Effector CD4-positive, alpha-beta T cell (primary cell): ENCODE measurements around the gene GPR78. TPM values are rescaled to one million over a fixed set of nuclear protein-coding genes. Genes with fewer than 3 reads are reported as not detected.

Experiments
- DNase-seq: peaks from one replicate; pipeline ENCODE4 v3.0.0-alpha.2; 2020
- total RNA-seq: gene quantifications from one replicate; lab custom pipeline; 2026; lab: John Stamatoyannopoulos, UW

The GPR78 gene, protein sequence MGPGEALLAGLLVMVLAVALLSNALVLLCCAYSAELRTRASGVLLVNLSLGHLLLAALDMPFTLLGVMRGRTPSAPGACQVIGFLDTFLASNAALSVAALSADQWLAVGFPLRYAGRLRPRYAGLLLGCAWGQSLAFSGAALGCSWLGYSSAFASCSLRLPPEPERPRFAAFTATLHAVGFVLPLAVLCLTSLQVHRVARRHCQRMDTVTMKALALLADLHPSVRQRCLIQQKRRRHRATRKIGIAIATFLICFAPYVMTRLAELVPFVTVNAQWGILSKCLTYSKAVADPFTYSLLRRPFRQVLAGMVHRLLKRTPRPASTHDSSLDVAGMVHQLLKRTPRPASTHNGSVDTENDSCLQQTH
- not detected for total RNA-seq

DNA sequence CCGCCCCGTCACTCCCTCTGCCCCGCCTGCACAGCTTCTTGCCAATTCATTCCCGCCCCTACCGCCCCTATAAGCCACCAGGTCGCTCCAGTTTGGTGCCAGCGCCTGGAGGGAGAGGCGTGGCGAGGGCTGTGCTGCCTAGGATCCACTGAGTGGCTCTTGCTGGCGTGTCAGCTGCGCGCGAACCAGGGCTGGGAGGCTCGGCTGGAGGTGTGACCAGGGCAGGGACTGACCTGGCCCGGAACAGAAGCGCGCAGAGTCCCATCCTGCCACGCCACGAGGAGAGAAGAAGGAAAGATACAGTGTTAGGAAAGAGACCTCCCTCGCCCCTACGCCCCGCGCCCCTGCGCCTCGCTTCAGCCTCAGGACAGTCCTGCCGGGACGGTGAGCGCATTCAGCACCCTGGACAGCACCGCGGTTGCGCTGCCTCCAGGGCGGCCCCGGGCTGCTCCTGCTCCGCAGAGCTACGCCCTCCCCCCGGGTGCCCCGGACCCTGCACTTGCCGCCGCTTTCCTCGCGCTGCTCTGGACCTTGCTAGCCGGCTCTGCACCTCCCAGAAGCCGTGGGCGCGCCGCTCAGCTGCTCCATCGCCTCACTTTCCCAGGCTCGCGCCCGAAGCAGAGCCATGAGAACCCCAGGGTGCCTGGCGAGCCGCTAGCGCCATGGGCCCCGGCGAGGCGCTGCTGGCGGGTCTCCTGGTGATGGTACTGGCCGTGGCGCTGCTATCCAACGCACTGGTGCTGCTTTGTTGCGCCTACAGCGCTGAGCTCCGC is at the start of gene GPR78:
GPR78 (plus strand) TSS at position 72 of the 773 bp plus-strand sequence; CDS start at position 663, 591 bp downstream.
- DNase-seq, result no peak

DNA sequence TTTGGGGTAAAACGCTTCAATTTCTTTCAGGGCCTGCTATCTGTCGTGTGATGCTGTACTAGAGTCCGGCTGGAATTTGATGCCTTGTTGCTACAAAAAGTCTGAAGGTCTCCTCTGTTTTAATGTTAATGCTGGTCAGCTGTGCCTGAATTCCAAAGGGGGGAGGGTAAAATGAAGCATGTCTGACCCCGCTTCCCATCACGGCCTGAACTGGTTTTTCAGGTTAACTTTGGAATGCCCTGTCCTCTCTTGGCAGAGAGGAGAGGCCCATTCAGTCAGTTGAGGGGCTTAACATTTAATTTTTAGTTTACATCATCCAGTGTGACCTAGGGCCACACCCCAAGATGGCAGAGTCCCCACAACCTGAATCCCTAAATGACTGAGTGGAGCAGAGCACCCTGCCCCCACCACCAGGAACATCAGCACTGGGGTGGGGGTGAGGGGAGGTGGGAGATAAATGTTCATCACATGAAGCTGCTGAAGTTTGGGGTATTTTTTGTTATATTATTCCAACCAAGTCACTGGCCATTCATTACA is 47.9 kb upstream of the GPR78 start:
- no peak for DNase-seq

DNA sequence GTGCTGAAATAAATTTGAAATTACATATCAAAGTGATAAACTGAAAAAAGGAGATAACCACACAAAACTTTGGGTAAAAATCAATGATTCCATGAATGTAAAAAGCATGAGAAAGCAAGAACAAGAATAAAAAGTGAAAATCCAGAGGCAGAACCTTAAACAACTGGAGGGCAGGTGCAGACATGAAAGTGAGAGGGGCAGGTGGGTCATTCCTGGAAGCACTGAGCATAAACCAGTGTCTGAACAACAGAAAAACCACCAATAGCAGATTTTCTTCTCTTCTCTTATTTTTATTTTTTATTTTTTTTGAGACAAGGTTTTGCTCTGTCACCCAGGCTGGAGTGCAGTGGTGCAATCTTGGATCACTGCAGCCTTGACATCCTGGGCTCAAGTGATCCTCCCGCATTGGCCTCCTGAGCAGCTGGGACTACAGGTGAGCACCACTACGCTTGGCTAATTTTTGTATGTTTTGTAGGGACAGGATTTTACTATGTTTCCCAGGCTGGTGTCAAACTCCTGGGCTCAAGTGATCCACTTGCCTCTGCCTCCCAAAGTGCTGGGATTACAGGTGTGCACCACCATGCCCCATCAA is 46.8 kb upstream of the GPR78 start:
- DNase-seq, result no peak

DNA sequence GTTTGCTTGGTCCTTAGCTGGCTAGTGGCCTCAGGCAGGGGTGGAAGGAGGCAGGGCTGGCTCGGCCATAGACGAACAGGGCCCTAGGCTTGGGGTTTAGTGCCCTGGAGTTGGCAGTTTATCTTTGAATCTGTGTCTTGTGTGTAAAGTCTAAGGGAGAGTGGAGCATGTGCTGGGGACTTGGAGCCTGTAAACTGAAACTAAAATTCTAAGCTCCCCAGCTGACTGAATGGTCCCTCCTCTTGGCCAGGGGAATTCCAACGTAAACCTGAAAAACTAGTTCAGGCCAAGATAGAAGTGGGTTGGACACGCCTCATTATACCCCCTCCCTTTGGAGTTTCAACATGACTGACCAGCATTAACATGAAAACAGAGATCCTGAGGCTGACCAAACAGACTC is 46.1 kb upstream of the GPR78 start:
- no peak for DNase-seq

DNA sequence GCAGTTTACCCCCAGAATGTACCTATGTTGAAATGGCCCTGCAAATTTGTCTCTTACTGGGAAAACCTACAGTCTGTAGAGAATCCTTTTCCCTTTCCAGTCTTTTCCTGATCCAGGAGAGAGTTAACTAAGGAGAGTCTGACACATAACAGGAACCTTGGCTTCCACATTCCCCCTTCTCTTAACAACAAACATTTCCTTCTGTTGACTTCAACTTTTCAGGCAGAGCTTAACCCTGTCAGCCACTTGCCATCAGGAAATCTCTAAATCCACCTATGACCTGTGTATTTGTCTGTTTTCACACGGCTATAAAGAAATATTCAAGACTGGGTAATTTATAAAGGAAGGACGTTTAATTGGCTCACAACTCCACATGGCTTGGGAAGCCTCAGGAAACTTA is 45.6 kb upstream of the GPR78 start:
- no peak for DNase-seq

DNA sequence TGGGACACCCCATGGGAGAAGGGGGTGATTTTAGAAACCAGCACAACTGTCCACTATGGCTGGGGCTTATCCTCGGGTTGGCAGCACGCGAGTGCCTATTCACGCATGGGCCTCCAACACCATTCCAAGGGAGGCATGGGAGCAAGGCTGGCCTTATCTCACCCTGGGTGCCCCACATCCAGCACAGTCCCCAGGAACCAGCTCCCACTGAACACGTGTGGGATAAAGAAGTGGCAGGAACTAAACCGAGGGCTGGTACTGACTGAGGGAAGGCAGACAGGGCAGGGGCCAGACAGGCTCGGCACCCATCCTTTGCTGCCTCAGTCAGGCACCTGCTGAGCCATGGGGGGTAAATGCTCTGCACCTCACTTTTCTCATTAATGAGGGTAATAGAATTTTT is 43.7 kb upstream of the GPR78 start:
- DNase-seq, result no peak

DNA sequence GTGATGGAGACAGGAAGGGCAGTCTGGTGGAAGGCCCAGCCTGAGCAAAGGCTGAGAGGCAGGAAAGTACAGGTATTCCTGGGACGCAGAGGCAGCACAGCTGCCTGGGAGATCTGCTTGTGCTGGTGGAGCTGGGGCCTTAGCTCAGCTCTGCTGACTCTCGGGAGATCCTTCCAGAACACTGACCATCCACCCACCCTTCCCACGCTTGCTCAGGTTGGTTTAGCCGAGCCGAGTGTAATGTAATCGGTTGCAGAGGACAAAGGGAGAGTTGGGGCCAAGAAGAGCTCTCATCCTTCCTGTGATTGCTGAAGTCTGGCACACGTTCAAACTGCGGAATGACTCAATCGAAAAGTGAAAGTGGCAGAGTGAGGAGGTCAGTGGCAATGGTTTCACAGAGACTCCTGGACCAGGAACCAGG is 43.1 kb upstream of the GPR78 start:
- DNase-seq, result no peak

DNA sequence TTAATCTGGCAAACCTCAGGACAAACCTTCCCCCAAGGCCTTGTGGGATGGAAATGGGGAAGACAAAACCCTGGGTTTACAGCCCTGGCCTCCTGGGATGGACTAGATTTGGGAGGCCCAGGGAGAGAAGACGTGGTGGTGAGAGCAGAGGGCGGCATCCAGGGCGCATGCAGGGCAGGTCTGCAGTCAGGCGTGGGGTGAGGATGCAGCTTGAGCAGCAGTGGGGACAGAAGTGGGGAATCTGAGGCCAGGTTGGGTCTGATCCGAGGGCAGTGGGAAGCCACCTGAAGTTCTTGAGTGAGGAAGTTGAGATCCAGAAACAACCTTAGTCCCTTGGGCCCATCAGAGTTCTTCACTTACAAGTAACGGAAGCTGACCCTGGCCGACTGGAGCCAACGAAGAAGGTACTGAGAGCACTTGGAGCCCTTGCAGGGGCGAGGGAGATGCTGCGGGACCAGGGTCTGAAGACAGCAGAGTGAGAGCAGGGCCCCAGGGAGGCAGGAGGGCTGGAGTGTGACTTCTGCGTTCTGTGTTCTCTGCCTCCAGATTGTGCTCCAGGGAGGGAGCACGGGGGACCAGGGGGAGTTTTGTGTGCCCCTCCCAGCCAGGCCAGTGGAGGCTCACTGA is 42.0 kb upstream of the GPR78 start:
- no peak for DNase-seq

DNA sequence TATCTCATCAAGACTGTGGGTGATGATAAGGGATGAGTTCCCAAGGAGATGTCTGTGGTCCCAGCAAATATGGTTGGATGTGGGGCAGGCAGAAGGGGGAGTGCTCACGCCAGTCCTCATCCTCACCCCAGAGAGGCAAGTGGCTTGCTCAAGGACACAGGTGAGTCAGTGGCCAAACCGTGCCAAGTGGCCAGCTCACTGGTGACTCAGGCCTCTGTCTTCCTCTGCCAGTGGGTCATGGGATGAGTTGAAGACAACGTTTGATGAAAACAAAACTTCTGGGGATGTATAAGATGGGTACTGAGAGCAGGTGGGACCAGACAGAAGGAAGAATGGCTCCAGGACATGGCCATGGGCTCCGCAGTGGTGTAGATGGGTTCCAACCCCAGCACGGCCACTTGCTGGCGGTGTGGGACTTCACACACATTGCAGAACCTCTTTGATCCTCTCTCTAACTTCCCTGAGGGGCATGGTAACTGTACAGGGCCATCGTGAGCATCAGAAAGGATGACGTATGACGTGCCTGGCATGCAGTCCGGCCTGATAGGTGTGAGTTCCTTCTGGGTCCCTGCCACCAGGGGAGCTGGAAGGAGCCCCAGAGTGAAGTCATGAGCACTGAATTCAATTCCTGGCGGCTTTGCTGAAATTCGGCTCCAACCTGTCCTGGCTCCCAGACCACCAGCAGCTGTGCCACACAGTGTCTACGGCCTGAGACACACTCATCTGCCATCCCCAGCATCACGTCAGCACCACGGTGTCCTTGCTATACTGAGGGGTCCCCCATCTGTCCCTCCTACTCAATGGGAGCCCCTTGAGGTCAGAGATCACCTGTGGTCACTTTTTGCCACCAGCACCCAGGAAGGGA is 41.3 kb upstream of the GPR78 start:
- no peak for DNase-seq

DNA sequence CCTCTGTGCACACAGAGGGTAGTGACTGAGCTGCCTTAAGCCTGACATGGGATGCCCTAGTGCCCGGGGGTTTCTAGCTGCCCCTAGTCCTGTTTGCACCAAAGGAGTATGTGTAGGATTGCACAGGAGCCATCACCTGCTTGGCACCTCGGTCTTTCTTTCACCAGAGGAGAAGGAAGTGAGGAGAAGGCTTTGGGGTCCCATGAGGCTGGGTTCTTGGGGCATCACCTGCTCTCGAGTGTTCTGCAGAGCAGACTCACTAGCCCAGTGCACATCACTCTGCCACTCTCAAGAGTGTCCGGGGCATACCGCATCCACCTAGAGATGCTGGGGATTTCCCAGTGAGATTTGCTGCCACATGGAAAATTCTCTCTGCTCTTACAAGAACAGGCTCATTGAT is 40.5 kb upstream of the GPR78 start:
- DNase-seq, result no peak

DNA sequence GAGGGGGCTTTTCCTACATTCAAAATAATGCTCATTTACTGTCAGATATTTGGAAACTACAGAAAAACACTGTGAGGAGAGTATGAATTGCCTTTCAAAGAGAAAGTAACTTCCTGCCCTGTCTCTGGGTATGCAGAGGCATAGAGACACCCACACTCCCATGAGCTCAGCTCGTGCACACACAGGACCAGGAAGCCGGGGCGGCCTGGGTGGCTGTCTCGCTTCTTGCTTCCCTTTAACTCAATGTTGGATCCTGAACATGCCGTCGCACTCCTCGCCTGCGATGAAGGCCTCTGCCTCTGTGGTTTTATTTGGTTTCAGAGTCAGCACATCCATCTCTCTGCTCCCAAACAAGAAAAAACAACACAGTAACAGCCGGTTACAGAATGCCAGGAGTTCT is 40.1 kb upstream of the GPR78 start:
- no peak for DNase-seq

DNA sequence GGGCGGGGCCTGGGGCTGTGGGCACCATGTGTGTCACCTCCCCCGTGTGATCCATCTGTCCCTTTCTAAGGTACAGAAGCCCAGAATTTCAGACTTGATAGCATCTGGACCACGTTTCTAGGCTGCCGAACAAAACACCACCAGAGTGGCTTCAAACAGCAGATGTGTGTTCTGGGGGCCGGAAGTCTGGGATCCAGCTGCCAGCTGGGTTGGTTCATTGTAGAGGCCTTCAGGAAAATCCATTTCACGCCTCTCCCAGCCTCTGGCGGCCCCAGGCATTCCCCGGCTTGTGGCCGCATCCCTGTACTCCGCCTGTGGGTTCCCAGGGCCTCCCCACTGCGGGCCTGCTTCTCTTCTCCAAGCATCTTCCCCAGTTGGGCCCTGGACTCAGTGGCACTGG is 39.6 kb upstream of the GPR78 start:
- DNase-seq, result no peak

DNA sequence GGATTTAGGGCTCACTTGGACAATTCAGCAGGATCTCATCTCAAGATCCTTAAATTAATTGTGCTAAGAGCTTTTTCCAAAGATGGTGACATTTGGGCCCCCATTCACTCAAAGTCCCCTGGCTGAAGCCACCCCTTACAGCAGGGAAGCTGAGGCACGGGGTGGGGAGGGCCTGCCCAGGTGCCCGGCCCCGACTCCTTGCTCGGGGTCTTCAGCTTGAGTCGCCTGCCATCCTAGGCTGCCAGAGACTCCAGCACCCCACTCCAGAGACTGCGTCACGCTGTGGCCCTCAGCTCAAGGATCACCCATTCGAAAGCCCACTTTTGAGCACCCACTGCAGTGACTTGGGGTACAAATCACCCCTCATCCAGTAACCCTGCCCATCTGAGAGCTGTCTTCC is 39.2 kb upstream of the GPR78 start:
- no peak for DNase-seq

DNA sequence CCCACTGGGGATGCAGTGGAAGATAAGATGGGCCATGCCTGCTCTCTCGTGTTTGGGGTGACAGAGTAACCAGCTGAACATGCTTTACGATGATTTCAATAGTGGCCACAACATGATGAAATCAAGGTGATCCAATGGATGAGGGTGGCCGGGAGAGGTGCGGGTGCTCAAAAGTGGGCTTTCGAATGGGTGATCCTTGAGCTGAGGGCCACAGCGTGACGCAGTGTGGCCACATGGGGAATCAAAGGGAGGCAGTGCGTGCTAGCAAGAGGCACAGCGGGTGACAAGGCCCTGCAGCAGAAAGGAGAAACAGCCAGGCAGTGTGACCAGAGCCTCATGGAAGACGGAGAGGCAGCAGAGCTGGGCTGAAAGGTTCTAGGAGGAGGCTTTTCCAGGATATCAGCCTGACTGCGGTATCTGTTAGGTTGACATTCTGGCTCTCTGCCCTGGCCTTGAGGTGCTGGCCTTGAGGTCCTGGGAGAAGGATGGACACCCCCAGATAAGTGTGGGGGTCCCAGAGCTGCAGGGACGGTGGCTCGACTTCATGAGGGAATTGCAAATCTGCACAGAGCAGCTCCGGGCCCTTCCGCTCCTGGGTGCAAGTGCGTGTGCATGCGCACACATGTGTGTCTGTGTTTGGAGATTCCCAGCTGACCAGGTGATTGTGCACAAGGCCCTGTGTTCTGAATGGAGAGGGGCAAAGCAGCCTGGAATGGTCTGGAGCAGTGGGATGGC is 38.0 kb upstream of the GPR78 start:
- DNase-seq, result no peak

DNA sequence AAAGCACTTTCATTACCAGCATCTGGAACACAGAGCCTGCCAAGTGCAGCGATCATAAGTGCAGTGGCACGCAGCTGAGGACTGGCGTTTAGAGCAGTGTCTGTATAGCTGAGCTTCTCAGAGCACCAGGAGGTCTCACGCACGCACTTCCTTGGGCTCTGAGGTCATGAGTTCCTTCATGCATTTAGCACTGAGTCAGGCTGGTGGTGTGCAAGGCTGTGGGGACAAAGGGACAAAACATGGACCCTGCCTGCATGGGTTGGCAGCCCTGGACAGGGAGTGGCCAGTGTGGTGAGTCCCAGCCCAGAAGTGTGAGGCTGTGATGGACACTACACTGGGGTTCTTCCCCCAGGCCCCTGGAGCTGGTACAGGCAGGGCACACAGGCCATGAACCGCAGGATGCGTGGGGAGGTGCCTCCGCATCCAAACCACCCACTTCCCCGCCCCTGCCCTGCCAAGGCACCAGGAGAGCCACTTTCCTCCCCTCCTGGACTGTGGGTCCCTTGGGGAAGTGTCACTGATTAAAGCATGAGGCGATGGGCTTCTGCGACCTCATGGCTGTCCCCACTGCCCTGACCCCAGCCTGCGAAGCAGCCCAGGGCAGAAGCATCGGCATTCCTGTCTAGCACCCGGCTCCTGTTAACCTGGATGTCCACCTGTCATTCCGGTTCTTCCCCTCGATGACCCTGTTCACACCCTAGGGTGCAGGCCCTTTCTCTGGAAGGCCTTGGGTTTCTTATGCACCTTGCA is 37.2 kb upstream of the GPR78 start:
- DNase-seq, result no peak

DNA sequence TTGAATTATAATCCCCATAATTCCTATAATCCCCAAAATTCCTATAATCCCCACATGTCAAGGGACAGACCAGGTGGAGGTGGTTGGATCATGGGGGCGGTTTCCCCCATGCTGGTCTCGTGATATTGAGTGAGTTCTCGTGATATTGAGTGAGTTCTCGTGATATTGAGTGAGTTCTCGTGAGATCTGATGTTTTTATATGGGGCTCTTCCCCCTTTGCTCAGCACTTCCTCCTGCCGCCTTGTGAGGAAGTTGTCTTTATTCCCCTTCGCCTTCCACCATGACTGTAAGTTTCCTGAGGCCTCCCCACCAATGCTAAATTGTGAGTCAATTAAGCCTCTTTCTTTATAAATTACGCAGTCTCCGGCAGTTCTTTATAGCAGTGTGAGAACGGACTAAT is 36.6 kb upstream of the GPR78 start:
- DNase-seq, result no peak

DNA sequence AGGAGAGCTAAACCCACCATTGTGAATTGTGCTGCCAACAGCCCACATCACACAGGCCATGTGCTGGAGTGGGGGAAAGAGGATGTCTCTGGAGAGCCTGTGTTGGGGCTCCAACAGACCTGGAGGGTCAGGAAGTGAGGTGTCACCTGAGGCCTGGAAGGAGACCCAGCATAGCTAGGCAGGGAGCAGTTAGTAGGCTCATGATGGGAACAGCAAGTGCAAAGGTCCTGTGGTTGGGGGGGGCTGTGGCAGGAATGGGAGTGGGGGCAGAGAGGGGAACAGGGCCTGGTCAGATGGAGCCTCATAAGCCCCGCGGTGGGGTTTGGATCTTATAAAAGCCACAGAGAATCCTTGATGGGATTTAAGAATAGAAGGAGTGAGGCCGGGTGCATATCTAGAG is 35.9 kb upstream of the GPR78 start:
- DNase-seq, result no peak

DNA sequence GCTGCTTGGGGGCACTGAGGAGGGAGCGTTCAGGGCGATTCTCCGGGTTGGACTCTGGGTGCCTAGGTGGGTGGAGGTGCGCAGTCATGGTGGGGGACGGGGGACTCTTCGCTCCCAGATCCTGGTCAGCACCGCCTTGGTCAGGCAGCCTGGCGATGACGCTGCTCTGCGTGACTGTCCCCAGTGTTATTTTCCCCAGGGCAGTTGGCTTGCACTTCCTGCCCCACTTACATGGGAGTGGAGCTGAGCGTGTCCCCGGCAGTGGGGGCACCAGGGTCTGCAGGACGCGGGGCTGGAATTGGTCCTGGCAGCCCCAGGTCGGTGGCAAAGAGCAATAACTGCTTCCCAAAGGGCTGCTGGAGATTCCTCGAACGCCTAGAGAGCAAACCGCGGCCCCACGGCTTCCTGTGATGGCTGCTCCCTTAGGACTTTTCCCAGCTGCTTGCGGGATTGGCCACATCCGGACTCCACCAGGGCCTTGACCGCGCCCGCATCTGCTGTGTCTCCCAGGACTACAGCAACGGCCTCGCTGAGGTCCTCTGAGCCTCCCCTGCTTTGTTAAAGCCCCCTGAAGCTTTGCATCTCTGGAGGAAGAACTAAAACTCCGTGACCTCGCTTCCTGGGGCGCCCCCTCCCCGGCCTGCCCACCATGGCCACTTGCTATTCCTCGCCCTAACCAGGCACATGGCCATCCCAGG is 35.3 kb upstream of the GPR78 start:
- no peak for DNase-seq

DNA sequence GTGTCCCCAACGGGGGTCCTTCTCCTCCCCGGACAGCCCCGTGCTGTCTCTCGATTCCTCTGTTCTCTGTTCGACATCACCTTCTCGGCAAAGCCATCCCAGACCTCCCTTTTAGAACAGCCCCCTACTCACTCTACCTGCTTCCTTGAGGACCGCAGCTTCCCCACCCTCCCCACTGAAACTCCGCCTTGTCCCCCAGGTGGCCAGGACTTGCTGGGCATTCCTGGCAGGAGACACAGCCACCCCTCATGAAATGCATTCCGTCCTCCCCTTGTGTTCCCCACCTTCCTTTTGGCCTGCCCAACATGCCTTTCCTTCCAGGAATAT is 34.8 kb upstream of the GPR78 start:
- DNase-seq, result no peak

DNA sequence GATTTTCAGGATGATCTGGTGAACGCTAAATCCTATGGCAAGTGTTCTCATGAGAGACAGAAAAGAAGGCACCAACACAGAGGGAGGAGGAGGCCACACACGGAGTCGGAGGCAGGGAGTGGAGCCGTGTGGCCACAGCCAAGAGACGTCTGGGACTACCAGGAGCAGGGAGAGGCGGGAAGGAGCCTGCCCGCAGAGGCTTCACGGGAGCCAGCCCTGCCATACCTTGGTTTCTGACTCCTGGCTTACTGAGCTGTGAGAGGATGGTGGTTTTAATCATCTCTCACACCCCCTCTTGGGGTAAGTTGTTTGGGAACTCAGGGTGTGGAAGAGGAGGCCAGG is 33.5 kb upstream of the GPR78 start:
- DNase-seq, result no peak
